GM18858 (cell line): Measurements from ENCODE around the gene ANKRD9.

Experiments used
- ATAC-seq: cut with Tn5 transposase; IDR thresholded peaks from one replicate; pipeline ENCODE4 v1.9.1; 2021; ENCODE audit not compliant: unreplicated experiment

Gene ANKRD9

GRCh38 chr14:102513899-102514772, 4.6 kb upstream of the ANKRD9 start:
- no peak for ATAC-seq

DNA sequence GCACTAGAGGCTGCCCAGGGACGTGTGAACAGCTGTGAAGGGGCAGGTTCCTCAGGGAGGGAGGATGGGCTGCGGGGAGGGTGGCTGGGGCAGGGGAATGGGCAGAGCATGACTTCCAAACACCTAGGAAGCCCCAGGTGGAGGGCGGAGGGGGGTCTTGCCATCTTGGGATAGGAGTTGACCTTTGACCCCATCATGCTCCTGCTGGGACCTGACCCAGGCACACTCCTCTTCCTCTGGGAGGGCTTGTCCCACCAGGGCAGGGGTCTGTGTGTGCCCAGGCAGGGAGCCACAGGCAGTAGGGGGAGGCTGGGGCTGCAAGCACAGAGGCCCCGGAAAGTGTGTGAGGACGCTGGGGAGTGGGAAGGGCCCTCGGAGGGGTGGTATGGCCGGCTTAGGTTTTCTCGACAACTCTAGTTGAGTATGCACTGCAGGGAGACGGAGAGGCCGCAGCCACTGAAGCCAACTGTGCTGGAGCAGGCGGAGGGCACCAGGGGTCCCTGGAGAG, 3.3 kb upstream of the ANKRD9 start:
- no peak for ATAC-seq

DNA sequence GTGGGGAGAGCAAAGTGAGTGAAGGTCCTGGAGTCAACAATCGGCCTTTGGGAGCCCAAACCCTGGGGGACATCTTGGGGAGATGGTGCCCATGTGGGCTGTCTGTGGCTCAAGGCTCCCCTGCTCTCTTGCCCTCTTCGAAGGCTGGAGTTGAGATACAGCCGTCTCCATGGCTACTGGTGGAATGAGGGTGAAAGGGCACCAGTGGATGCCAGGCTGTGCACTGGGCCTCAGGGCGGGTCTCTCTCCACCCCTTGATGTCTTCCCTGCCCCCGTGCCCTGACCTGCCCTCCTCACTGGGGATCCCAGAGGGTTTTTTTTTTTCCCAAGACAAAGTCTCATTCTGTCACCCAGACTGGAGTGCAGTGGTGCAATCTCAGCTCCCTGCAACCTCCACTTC, 2.0 kb upstream of the ANKRD9 start:
- ATAC-seq = no peak

GRCh38 chr14:102510616-102511520, 1.3 kb upstream of the ANKRD9 start:
- no peak for ATAC-seq

DNA sequence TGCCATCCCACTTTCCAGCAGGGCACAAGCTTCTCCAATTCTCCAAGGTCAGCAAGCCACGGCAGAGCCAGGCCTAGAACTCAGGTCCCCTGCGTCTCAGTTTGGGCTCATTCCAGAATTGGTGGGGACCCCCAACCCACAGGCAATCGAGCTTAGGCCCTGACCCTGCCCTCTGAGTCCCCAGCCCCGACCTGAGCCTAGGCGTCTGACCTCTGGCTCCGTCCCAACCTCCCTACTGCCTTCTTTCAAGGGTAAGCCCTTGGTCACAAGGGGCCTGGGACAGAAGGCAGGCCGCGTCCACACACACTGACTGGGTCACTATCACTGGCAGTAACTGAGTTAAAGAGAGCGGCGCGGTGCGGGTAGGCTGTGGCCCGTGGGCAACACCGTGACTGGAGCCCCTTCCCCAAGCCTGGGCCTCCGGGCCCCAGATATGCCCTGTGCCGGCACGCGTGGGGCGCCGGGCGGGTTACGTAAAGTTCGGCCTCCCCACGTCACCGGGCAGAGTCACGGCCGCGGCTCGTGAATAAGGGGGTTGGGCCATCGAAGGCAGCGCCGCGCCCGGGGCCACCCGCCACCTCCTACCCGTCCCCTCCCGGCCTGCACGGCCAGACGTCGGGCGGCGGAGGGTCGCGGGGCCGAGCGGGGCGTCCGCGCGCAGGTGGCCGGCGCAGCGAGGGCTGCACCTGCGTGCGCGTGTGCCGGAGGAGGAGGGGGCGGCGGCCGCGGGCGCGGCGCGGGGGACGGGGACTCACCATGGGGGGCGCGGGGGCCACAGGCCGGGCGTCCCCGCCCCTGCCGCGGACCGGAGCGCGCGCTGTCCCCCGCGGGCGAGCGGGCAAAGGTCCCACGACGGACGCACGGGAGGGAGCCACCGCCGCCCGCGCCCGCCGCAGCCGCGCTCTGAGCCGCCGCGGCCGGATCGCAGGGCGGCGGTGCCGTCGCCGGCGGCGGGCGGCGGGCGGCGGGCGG, 516 bp downstream of the ANKRD9 start:
- no peak for ATAC-seq

- ATAC-seq = no peak
Measured at GRCh38 chr14:102508410-102508773, 1.2 kb downstream of the ANKRD9 start.

DNA sequence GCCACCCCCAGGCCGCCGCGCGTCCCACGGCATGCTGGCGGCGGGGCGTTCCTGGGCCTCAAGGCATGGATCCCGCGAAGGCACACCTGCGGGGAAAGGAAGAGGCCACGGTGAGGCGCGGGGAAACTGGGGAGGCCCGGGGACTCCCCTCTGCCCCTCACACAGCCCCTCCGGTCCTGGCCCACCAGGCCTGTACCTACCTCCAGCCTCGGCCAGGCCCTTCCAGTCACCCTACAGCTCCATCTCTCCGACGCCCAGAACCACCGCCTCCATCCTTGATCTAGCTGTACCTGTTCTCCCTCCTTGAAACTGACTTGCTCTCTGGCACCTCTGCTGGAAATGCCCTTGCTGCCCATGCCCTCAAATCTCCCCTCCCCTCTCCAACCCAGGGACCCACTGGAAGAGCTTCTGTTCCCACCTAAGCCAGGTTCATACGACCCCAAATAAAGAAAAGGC, 1.7 kb downstream of the ANKRD9 start:
- no peak for ATAC-seq

DNA sequence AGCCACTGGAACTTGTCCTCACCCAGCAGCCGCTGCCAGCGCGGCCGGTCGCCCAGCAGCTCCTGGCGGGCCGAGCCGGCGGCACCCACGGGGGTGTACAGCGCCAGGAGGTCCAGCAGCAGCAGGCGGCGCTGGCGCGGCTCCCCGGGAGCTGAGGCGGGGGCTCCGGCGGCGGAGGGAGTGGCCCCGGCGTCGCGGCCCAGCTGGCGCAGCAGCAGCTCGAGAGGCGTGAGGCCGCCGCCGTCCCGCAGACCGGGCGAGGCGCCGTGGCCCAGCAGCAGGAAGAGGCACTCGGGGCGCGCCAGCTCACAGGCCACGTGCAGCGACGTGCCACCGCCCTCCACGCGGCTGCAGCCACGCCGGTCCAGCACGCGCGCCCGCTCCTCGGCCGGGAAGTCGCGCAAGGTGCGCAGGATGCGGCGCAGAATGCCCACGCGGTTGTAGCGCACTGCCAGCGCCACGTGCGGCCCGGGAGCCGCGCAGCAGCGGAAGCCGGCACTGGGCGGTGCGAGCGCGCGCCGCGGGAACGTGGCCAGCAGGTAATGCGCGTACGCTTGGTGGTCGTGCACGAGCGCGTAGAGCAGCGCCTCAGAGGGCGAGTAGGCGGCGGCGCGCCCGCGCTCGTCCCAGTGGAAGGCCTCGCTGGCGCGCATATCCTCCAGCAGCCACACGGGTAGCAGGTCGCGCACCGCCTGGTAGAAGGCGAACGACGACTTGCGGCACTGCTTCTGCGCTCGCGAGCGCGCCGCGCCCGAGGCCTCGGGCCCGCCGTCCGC, 2.3 kb downstream of the ANKRD9 start:
- ATAC-seq = no peak

DNA sequence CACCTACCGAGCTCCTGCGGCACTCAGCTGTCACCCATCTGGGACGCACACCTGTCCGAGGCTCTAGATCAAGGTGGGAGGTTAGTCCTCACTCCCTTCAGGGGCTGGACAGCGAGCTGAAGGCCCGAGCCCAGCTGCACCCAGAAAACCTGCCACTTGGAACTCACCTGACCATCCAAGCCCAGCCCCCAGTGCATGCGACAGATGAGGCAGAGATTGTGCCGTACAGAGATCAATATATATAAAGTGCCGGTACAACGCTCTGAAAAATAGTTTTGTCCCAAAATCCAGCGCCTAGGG, 3.0 kb downstream of the ANKRD9 start:
- ATAC-seq = no peak

DNA sequence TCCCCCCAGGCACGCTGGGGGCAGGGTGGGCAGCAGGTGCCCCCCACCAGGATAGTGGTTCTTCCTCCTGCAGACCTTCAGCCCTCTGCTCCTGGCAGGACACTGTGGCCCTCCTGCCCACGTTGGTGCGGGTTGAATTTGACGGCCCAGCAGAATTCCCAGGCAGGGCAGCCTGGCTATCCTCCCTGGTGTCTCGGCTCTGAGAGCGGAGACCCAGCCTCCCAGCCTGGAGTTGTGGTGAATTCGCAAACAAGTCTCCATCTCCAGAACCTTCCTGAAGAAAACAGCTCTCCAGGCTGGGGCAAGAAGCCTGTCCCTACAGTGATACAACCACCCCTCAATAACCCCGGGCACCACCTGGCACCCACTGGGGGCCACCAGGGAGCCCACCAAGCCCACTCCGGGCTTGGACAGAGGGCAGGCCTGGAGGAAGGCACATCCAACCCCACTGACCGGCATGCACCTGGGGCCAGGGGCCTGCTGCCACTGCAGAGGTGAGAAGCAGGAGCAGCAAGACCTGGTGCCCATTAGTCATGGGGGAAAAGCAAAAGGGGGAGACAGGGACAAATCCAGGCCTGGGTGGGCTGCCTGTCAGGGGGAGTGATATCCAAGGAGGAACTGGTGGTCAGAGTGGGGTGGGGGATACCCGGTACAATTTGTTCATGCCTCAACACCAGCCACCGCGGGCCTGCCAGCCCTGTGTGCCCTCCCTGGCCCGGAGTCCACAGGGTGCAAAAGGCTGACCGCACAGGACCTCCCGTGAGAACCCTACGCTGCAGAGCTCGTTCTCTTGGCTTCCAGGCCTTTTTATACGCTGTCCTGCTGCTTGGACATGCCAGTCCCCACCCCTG, 3.6 kb downstream of the ANKRD9 start:
- no peak for ATAC-seq

- ATAC-seq = no peak
Measured at GRCh38 chr14:102505000-102505619, 4.5 kb downstream of the ANKRD9 start.

DNA sequence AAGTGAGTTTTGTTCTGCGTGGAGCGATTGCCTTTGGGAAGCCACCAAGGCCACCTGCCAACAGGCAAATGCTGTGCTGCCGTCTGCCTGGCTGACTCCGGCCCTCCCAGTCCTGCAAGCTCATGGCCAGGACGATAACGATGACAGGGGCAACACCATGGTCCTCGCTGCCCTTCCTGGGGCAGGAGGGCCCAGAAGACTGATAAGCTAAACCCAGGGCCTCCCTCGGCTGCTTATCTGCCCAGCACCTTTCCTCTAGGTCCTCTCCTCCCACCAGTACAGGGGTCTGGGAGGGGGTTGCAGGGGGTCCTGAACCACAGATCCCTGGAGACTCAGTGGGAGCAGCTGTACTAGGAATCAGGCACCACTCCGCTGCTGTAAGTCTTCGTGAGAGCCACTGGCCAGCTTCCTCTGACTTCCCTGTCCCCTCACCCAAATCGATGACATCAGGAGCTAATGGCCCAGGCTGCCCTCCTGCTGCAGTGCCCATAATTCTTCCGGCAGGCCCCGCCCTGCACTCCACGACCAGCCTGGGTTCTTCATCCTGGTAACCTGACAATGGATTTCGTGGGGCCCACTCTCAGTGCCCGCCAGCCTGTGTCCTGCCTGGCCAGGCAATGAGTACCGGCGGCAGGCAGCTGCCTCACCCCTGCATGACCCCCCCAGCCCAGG, 5.1 kb downstream of the ANKRD9 start:
- no peak for ATAC-seq

DNA sequence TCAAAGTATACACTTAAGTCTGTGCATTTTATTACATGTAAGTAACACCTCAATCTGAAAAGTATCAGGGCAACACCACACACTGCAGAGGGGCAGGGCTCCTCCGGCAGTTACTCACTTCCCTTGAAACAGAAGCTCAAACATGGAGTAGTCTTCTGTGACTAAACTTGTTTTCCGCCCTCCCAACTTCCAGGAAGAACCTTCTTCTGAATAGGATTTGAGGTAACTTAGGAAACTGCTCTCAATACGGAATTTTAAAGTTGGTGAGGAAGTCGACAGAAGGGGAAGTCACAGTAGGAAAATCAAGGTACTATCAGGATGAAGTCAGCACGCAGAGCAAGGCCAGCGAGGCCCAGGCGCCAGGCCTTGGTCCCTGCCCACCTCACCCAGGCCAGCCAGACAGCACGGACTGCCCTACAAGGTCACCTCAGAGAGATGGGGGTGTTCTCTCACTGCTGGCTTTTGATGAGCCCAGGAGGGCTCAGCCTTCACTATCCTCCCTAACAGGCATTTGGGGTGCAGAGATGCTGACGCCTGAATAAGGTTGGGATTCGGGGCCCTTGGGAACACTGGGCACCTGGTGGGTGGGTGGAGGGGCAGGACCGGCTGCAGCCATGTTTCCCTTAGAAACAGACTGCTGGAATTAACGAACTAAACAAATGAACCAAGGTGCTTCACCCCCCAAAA, 5.8 kb downstream of the ANKRD9 start:
- no peak for ATAC-seq

DNA sequence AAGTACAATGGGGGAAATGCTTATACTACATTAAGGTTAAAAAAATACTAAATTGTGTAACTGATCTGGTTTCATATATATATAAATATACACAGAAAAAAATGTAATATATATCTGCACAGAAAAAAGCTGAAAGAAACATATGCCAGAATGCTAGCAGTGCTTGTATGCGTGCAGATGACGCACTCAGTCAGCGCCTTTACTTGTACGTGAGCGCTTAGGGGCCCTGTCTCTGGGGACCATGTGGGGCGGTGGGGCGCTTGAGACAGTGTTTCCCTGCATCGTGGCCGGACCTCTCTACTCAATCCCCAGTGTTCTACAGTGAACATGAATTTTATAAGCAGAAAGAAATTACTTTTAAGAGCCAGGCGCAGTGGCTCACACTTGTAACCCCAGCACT, 7.0 kb downstream of the ANKRD9 start:
- ATAC-seq = no peak

GRCh38 chr14:102501751-102502315, 7.7 kb downstream of the ANKRD9 start:
- ATAC-seq = no peak

DNA sequence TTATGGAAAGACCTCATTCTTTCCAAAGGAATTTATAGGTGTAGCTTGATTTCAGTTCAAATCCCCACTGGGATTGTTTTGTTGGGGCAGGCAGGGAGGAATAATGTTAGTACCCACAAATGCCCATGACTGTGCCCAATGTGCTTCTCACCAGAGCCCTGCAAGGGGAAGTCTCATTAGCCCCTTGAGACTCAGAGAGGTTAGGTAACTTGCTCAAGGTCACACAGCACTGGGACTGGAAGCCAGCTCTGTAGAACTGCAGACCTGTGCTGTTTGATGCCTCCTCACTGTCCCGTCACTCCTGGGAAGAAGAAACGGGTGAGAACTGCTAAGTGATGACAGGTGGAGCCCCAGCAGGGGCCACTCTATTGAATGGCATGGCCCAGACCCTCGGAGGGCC, 8.9 kb downstream of the ANKRD9 start:
- no peak for ATAC-seq

GRCh38 chr14:102500158-102500662, 9.4 kb downstream of the ANKRD9 start:
- no peak for ATAC-seq
